SU-DHL-6 (cell line): ENCODE data around the gene RPL19.

ENCODE experiments used
- CTCF ChIP-seq: fragments of 200-600 bp; sonication (generic); IDR thresholded peaks from one replicate; pipeline ENCODE4 v1.5.1; 2017; ENCODE audit warnings: antibody characterized with exemption, mild to moderate bottlenecking, low read length, moderate library complexity; ENCODE audit not compliant: insufficient read depth, poor library complexity, severe bottlenecking
- EZH2phosphoT487 ChIP-seq: fragments of 200-600 bp; sonication (generic), shearing (Covaris generic); conservative IDR thresholded peaks from 2 replicates; pipeline ENCODE4 v1.6.1; 2018; ENCODE audit warnings: mild to moderate bottlenecking, antibody characterized with exemption, low read length, moderate library complexity, mixed read lengths

DNA sequence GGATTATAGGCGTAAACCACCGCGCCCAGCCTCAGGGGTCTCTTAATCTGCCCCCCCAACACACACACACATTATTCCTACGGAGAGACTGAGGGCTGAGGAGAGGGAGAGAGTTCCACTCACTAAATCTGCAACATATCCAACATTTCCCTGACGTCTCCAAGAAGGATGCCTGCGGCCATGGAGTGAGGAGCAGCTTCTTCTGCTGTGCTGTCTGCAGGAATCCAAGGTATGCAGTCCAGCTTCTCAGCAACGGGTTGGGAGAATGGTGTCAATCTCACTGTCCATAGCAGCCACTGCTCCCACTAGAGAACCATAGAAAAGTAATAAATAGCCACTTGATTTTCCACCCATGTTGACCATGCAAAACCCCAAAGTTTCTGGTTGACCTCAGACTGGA is 43.6 kb upstream of the RPL19 start:
- TF ChIP-seq CTCF (no peak), EZH2phosphoT487 (no peak)
